Kasumi-1 (cell line): ENCODE results near the gene WASHC3.

Experiments
- DNase-seq, 2 experiments: peaks; one replicate each; lab custom pipeline; 2025; lab: John Stamatoyannopoulos, UW

Gene WASHC3

DNA sequence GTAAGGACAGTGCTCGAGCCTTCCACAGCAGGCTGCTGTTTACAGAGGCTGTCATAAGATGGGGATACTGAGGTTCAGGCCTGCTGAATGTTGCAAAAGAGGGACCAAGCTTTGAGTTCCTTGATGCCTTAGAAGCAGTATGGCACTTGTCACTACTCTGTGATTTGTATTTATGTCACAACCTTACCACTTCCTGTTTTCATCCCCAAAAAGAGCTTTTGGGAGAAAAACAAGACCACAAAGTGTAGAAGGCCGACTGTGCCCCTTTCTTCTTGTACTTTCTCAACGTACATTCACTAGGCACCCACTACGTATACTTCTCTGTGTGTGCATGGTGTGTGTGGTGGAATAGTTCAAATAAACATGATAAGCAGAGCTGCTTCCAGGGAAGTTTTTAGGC lies 94.3 kb downstream of the WASHC3 start:
- DNase-seq, result no peak

DNA sequence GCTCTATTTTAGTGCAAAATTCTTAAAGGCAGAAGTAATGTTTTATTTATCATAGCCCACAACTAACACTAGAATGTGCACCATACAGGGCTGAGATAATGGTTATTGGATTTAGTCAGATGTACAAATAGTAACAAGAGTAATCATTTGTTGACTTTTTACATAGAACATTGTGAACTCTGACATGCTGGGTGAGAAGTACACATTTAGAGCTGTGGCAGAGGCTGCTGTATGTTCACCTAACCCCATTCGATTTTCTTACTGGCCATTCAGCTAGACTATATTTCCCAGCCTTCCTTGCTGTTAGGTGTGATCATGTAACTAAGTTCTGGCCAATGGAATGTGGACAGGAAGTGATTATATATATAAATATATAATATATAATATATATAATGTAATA lies 95.3 kb downstream of the WASHC3 start:
- no peak for DNase-seq

DNA sequence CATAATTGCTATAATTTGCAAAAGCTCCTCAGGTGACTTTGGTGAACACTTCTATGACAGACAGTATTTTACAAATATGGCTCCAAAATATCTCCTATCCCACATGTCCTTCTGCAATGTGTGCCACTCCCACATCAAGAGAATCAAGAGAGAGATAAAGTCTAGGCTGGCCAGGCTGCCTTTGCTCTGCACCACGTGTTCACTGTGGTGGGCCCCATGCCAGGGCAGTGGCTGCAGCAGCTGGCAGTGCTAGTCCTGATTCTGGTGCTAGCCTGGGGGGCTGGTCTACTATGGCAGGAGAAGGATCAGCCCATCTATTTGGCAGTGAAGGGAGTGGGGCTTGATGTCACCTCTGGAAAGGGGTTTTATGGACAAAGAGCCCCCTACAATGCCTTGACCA lies 98.1 kb downstream of the WASHC3 start:
- no peak for DNase-seq
